Left ventricle myocardium superior (tissue), 1 donor: ENCODE data around the gene STAC3. TPM values are rescaled to one million over a fixed set of nuclear protein-coding genes. Genes with fewer than 3 reads are reported as not detected.

Experiments used
- ATAC-seq: fragments of 200-7000 bp; cut with Tn5 transposase; one replicate; pipeline ENCODE4 v1.9.1; 2020; ENCODE audit warnings: mild to moderate bottlenecking, moderate library complexity
- DNase-seq: peaks from one replicate; pipeline ENCODE4 v3.0.0-alpha.2; 2020
- intact Hi-C: fragments of 100-400 bp; cut with micrococcal nuclease; formaldehyde crosslinking; loops from one replicate; pipeline ENCODE4 v1.11.0; 2022
- total RNA-seq: library from RNA; stranded (reverse); fragmentation: NEBNext Ultra II Directional; extraction: Animal tissue kit (Norgen Biotek cat#: 25700); gene quantifications from one replicate; pipeline ENCODE4 v1.2.1, GENCODE V29; 2021
- donor health status: DM: no; HTN: yes; CAD: no; lungs with severe emphysema.

Gene STAC3
- total RNA-seq, 1 donor from 2014 or later: 1.4 TPM

GRCh38 chr12:57237932-57238853 is 12.8 kb downstream of the STAC3 start:
- intact Hi-C loops: no loop called here
- DNase-seq: no peak
- peak; percentile 3 for ATAC-seq

GRCh38 chr12:57237596-57237931 is 13.4 kb downstream of the STAC3 start:
- DNase-seq: no peak
- no peak for ATAC-seq
- intact Hi-C loops: no loop called here

GRCh38 chr12:57236925-57237595 is 13.9 kb downstream of the STAC3 start:
- peak; percentile 76 for DNase-seq
- intact Hi-C loops: no loop called here
- peak; percentile 44 for ATAC-seq

- intact Hi-C loops: no loop called here
- DNase-seq (peak; percentile 50), ATAC-seq (no peak)
These were observed 14.6 kb downstream of the STAC3 start for GRCh38 chr12:57236201-57236924.

GRCh38 chr12:57235728-57236131 is 15.3 kb downstream of the STAC3 start:
- intact Hi-C loops: no loop called here
- DNase-seq: no peak
- no peak for ATAC-seq

- ATAC-seq: peak; percentile 34
- intact Hi-C loops: no loop called here
- peak; percentile 79 for DNase-seq
These were observed 15.8 kb downstream of the STAC3 start for GRCh38 chr12:57235017-57235727.

GRCh38 chr12:57234571-57235016 is 16.4 kb downstream of the STAC3 start:
- ATAC-seq (no peak), DNase-seq (no peak)
- intact Hi-C loops: no loop called here

GRCh38 chr12:57234233-57234570 is 16.8 kb downstream of the STAC3 start:
- DNase-seq (no peak), ATAC-seq (no peak)
- intact Hi-C loops: no loop called here

GRCh38 chr12:57233357-57234232 is 17.4 kb downstream of the STAC3 start:
- ATAC-seq (peak; percentile 2), DNase-seq (peak; percentile 31)
- intact Hi-C loops: no loop called here

- DNase-seq (peak; percentile 26), ATAC-seq (no peak)
- intact Hi-C loops: no loop called here
These were observed 18.7 kb downstream of the STAC3 start for GRCh38 chr12:57232156-57232756.

- intact Hi-C loops: no loop called here
- ATAC-seq (no peak), DNase-seq (no peak)
These were observed 19.5 kb downstream of the STAC3 start for GRCh38 chr12:57231276-57232021.

GRCh38 chr12:57230381-57231155 is 20.4 kb downstream of the STAC3 start:
- no peak for ATAC-seq
- intact Hi-C loops: no loop called here
- DNase-seq: peak; percentile 25

- peak; percentile 86 for ATAC-seq
- intact Hi-C loops: no loop called here
- peak; percentile 94 for DNase-seq
These were observed 21.2 kb downstream of the STAC3 start, which contains the start of gene SHMT2 for GRCh38 chr12:57229634-57230380. TSS of gene SHMT2 (plus strand) at chr12:57229711. CDS start at chr12:57229779, 68 bp downstream.

GRCh38 chr12:57229046-57229633 is 21.8 kb downstream of the STAC3 start:
- intact Hi-C loops: no loop called here
- DNase-seq (no peak), ATAC-seq (no peak)

- DNase-seq: no peak
- intact Hi-C loops: no loop called here
- no peak for ATAC-seq
These were observed 23.5 kb downstream of the STAC3 start for GRCh38 chr12:57227315-57228115.
